HCT116 (cell line): Measurements from ENCODE around the gene ZBTB37. TPM values are rescaled to one million over a fixed set of nuclear protein-coding genes. Genes with fewer than 3 reads are reported as not detected.

Experiments
- ATAC-seq: fragments of 200-7000 bp; cut with Tn5 transposase; 2 replicates; pipeline ENCODE4 v1.9.1; 2020; ENCODE audit warnings: mild to moderate bottlenecking, moderate library complexity
- BruUV-seq: library from RNA; stranded (reverse); fragments of 400-500 nt; replicated peaks from 2 replicates; lab custom pipeline; 2021; lab: Mats Ljungman, UMichigan
- CTCF ChIA-PET: fragments of 300-600 bp; sonication (Branson Sonifier 250); formaldehyde crosslinking; loops from one replicate; lab custom pipeline; 2021; ENCODE audit warnings: antibody characterized with exemption; lab: Charles Lee
- POLR2A ChIA-PET: fragments of 300-600, 350-600 bp; sonication (Branson Sonifier 250); formaldehyde crosslinking; loops from one replicate; lab custom pipeline; 2021; ENCODE audit warnings: antibody characterized with exemption; lab: Charles Lee
- RAD21 ChIA-PET, 2 experiments: fragments of 300-600 bp; sonication (Branson Sonifier 250); formaldehyde crosslinking; loops; one replicate each; lab custom pipeline; 2023; ENCODE audit warnings: low total read pairs in 2 of 2; ENCODE audit not compliant: uncharacterized antibody in 2 of 2, unreplicated experiment in 2 of 2, low non-redundant PET in 1 of 2; lab: Charles Lee
- DNase-seq: peaks from one replicate; pipeline ENCODE4 v3.0.0-alpha.2; 2010; ENCODE audit warnings: low read depth, low spot score
- H2AFZ ChIP-seq: fragments of 200-600 bp; shearing (Covaris generic), sonication (generic); 2 replicates; pipeline ENCODE4 v1.6.1; 2017; ENCODE audit warnings: low read depth, mixed run types, mixed read lengths, antibody characterized with exemption, low read length; ENCODE audit not compliant: poor library complexity, severe bottlenecking
- H3K27ac ChIP-seq: 2 replicates; pipeline ENCODE4 v1.5.1; 2012; ENCODE audit warnings: low read depth, low read length
- H3K27me3 ChIP-seq: fragments of 200-600 bp; sonication (generic); 2 replicates; pipeline ENCODE4 v1.6.1; 2016; ENCODE audit warnings: mixed run types, low read length, mixed read lengths; ENCODE audit not compliant: insufficient read depth
- H3K36me3 ChIP-seq, 2 experiments: fragments of 200-500 bp in 1 of 2; fragments of 200-600 bp in 1 of 2; sonication (Bioruptor generic) in 1 of 2; sonication (generic) in 1 of 2; 2 replicates each; pipeline versions ENCODE4 v1.5.1 to v1.6.1; 2014 to 2016; ENCODE audit warnings: low read length in 2 of 2, inconsistent platforms in 1 of 2, mixed read lengths in 1 of 2, mixed run types in 1 of 2; ENCODE audit not compliant: insufficient read depth in 2 of 2, control insufficient read depth in 1 of 2
- H3K4me1 ChIP-seq, 2 experiments: fragments of 200-600 bp in 1 of 2; sonication (generic) in 1 of 2; 2 replicates each; pipeline versions ENCODE4 v1.5.1 to v1.6.1; 2012 to 2017; ENCODE audit warnings: low read length in 2 of 2, inconsistent platforms in 1 of 2, mild to moderate bottlenecking in 1 of 2, mixed read lengths in 1 of 2, mixed run types in 1 of 2, moderate library complexity in 1 of 2; ENCODE audit not compliant: insufficient read depth in 2 of 2, control insufficient read depth in 1 of 2
- H3K4me2 ChIP-seq: fragments of 200-600 bp; sonication (generic); 2 replicates; pipeline ENCODE4 v1.6.1; 2017; ENCODE audit warnings: mixed run types, low read length, mixed read lengths
- H3K4me3 ChIP-seq, 2 experiments: fragments of 200-600 bp in 1 of 2; sonication (generic) in 1 of 2; replicated peaks in 1 of 2; 2 replicates each; pipeline ENCODE4 v1.5.1; 2011 to 2016; ENCODE audit warnings: low read length in 2 of 2, control low read depth in 1 of 2, low read depth in 1 of 2, mild to moderate bottlenecking in 1 of 2, mixed read lengths in 1 of 2, mixed run types in 1 of 2
- H3K79me2 ChIP-seq: fragments of 200-600 bp; sonication (generic); 2 replicates; pipeline ENCODE4 v1.6.1; 2017; ENCODE audit warnings: mild to moderate bottlenecking, mixed run types, low read length, moderate library complexity, mixed read lengths; ENCODE audit not compliant: insufficient read depth
- H3K9ac ChIP-seq: fragments of 200-600 bp; sonication (generic); 2 replicates; pipeline ENCODE4 v1.6.1; 2016; ENCODE audit warnings: low read length, mixed read lengths
- H3K9me2 ChIP-seq: fragments of 200-600 bp; sonication (generic), shearing (Covaris generic); 2 replicates; pipeline ENCODE4 v1.6.1; 2017; ENCODE audit warnings: mixed run types, mild to moderate bottlenecking, moderate library complexity; ENCODE audit not compliant: insufficient read depth
- H3K9me3 ChIP-seq, 2 experiments: fragments of 200-500 bp in 1 of 2; fragments of 200-600 bp in 1 of 2; sonication (Bioruptor generic) in 1 of 2; sonication (generic) in 1 of 2; 2 replicates each; pipeline ENCODE4 v1.6.1; 2014 to 2017; ENCODE audit warnings: low read length in 2 of 2, mixed read lengths in 2 of 2, inconsistent platforms in 1 of 2, low read depth in 1 of 2, mild to moderate bottlenecking in 1 of 2, mixed run types in 1 of 2, moderate library complexity in 1 of 2; ENCODE audit not compliant: control insufficient read depth in 1 of 2, insufficient read depth in 1 of 2
- H4K20me1 ChIP-seq: fragments of 200-600 bp; sonication (generic), shearing (Covaris generic); 2 replicates; pipeline ENCODE4 v1.6.1; 2017; ENCODE audit warnings: mixed run types, mild to moderate bottlenecking, moderate library complexity; ENCODE audit not compliant: insufficient read depth
- ATF3 ChIP-seq: IDR thresholded peaks from 2 replicates; pipeline ENCODE4 v1.6.1; 2012
- CBX3 ChIP-seq: IDR thresholded peaks from 2 replicates; pipeline ENCODE4 v1.6.1; 2012; ENCODE audit warnings: low read depth
- CTCF ChIP-seq, 3 experiments: fragments of 200-600 bp in 1 of 3; sonication (generic) in 1 of 3; IDR thresholded peaks in 2 of 3; conservative IDR thresholded peaks in 1 of 3; 2 replicates each; pipeline ENCODE4 v1.5.1; 2012 to 2017; ENCODE audit warnings: low read depth in 2 of 3, low read length in 2 of 3, antibody characterized with exemption in 1 of 3, borderline replicate concordance in 1 of 3, control low read depth in 1 of 3, mild to moderate bottlenecking in 1 of 3, mixed read lengths in 1 of 3, mixed run types in 1 of 3, moderate library complexity in 1 of 3; ENCODE audit not compliant: insufficient read depth in 1 of 3
- EGR1 ChIP-seq: IDR thresholded peaks from 2 replicates; pipeline ENCODE4 v1.6.1; 2012; ENCODE audit warnings: low read depth
- ELF1 ChIP-seq: IDR thresholded peaks from 2 replicates; pipeline ENCODE4 v1.6.1; 2012; ENCODE audit warnings: low read depth, borderline replicate concordance
- EZH2phosphoT487 ChIP-seq: fragments of 200-600 bp; IDR thresholded peaks from 2 replicates; pipeline ENCODE4 v1.6.1; 2018; ENCODE audit warnings: antibody characterized with exemption, borderline replicate concordance
- FOSL1 ChIP-seq: IDR thresholded peaks from 2 replicates; pipeline ENCODE4 v1.6.1; 2012; ENCODE audit warnings: low read depth
- JUND ChIP-seq: IDR thresholded peaks from 2 replicates; pipeline ENCODE4 v1.6.1; 2012
- MAX ChIP-seq: IDR thresholded peaks from 2 replicates; pipeline ENCODE4 v1.6.1; 2012
- POLR2A ChIP-seq: IDR thresholded peaks from 2 replicates; pipeline ENCODE4 v1.7.0; 2011; ENCODE audit warnings: borderline replicate concordance; ENCODE audit not compliant: insufficient read depth, insufficient read length; ENCODE audit errors: extremely low read depth
- POLR2AphosphoS5 ChIP-seq: IDR thresholded peaks from 2 replicates; pipeline ENCODE4 v1.6.1; 2011; ENCODE audit warnings: mild to moderate bottlenecking, low read depth, low read length, moderate library complexity
- RAD21 ChIP-seq: IDR thresholded peaks from 2 replicates; pipeline ENCODE4 v1.6.1; 2012; ENCODE audit warnings: low read depth, mild to moderate bottlenecking
- REST ChIP-seq: IDR thresholded peaks from 2 replicates; pipeline ENCODE4 v1.6.1; 2012; ENCODE audit warnings: low read depth
- SIN3A ChIP-seq: IDR thresholded peaks from 2 replicates; pipeline ENCODE4 v1.6.1; 2012; ENCODE audit warnings: low read depth
- SP1 ChIP-seq: IDR thresholded peaks from 2 replicates; pipeline ENCODE4 v1.6.1; 2012; ENCODE audit warnings: low read depth
- ZFX ChIP-seq: fragments of 450-650 bp; IDR thresholded peaks from 2 replicates; pipeline ENCODE4 v1.6.1; 2017
- ZNF274 ChIP-seq: fragments of 200-500 bp; sonication (Bioruptor generic); IDR thresholded peaks from 2 replicates; pipeline ENCODE4 v1.6.1; 2014; ENCODE audit warnings: mild to moderate bottlenecking, low read depth, low read length, inconsistent platforms
- intact Hi-C: fragments of 100-400 bp; cut with micrococcal nuclease; formaldehyde crosslinking; loops from 2 replicates; pipeline ENCODE4 v1.10.0; 2022
- total RNA-seq: library from RNA; stranded (reverse); gene quantifications from one replicate; pipeline ENCODE4 v1.2.1, GENCODE V29; 2021; ENCODE audit not compliant: unreplicated experiment

ZBTB37 gene
- total RNA-seq, 1 experiment from 2014 or later: 9.5 TPM

GRCh38 chr1:173900427-173900826 is 32.2 kb downstream of the ZBTB37 start:
- Histone ChIP-seq H3K9ac (no peak overlapping the region), H3K4me3 (no peak overlapping the region), H3K4me2 (no peak overlapping the region), H3K27ac (no peak overlapping the region), H3K4me1 (no peaks in the 10 kb centered on the region), H4K20me1 (no peaks in the 10 kb centered on the region), H3K27me3 (no peaks in the 10 kb centered on the region), H3K9me2 (no peaks in the 10 kb centered on the region), H3K36me3 (no peaks in the 10 kb centered on the region), H3K79me2 (no peaks in the 10 kb centered on the region), H2AFZ (no peak overlapping the region), H3K9me3 (no peaks in the 10 kb centered on the region)
- TF ChIP-seq ATF3: no peak
- TF ChIP-seq POLR2AphosphoS5: no peak
- no peak for TF ChIP-seq CBX3
- no peak for TF ChIP-seq SP1
- no peak for TF ChIP-seq MAX
- no peak for TF ChIP-seq ELF1
- no peak for TF ChIP-seq SIN3A
- no peak for TF ChIP-seq FOSL1
- no peak for TF ChIP-seq ZFX
- TF ChIP-seq EGR1: no peak
- no peak for TF ChIP-seq RAD21
- no peak for TF ChIP-seq CTCF (IDR thresholded peaks at IDR 0.05 in 2 of 3, conservative IDR thresholded peaks at IDR 0.05 in 1 of 3; ENCODE audit: borderline replicate concordance in 1 of 3, insufficient read depth in 1 of 3, low read depth in 2 of 3, low read length in 2 of 3)
- TF ChIP-seq ZNF274: no peak
- TF ChIP-seq REST: no peak
- no peak for TF ChIP-seq EZH2phosphoT487
- no peak for TF ChIP-seq POLR2A
- TF ChIP-seq JUND: no peak
- intact Hi-C loops: no loop called here
- ATAC-seq (no peak), DNase-seq (no peak)
- no TSS peak for BruUV-seq
- ChIA-PET POLR2A (no interaction called here), CTCF (no interaction called here), RAD21 (no interaction called here)
